GM18870 (cell line): Measurements from ENCODE around the gene FAM120A.

ENCODE experiments used
- ATAC-seq: cut with Tn5 transposase; IDR thresholded peaks from one replicate; pipeline ENCODE4 v1.9.1; 2021; ENCODE audit warnings: moderate library complexity; ENCODE audit not compliant: unreplicated experiment

The FAM120A gene

GRCh38 chr9:93613791-93614190 lies 162.3 kb downstream of the FAM120A start:
- ATAC-seq: no peak

GRCh38 chr9:93614830-93615468 lies 163.5 kb downstream of the FAM120A start:
- ATAC-seq: no peak
